Hematopoietic multipotent progenitor cell treated with erythropoietin and hydrocortisone succinate and interleukin-3 and kit ligand, for 6 days (in vitro differentiated cells): ENCODE measurements around the gene SETX.
A peak's percentile ranks its signal among the peaks of the same experiment; 100 is the strongest.
"Not testable (repeated sequence)": the region's sequence is repeated elsewhere in the genome, so short reads cannot be mapped to it uniquely, and the experiment has no call there.

Experiments
- DNase-seq: peaks from one replicate; pipeline ENCODE4 v3.0.0-alpha.2; 2015

The SETX gene

GRCh38 chr9:132283863-132284262 lies 70.9 kb downstream of the SETX start:
- no peak for DNase-seq

GRCh38 chr9:132283165-132283564 lies 71.6 kb downstream of the SETX start:
- no peak for DNase-seq

- no peak for DNase-seq
Measured at GRCh38 chr9:132274861-132275260, 79.9 kb downstream of the SETX start.

DNA sequence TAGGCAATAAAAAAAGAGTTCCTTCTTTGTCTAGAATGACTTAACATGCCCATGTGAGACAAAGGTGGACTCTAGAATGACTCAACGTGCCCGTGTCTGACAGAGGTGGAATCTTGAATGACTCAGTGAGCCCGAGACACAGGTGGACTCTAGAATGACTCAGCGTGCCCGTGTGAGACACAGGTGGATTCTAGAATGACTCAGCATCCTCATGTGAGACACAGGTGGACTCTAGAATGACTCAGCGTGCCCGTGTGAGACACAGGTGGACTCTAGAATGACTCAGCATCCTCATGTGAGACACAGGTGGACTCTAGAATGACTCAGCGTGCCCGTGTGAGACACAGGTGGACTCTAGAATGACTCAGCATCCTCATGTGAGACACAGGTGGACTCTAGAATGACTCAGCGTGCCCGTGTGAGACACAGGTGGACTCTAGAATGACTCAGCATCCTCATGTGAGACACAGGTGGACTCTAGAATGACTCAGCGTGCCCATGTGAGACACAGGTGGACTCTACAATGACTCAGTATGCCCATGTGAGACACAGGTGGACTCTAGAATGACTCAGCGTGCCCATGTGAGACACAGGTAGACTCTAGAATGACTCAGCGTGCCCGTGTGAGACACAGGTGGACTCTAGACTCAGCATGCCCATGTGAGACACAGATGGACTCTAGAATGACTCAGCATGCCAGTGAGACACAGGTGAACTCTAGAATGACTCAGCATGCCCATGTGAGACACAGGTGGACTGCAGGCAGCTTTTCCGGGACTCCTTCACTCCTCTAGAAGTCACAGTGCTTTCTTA lies 84.9 kb downstream of the SETX start:
- DNase-seq: not testable (repeated sequence)

GRCh38 chr9:132268725-132269352 lies 85.9 kb downstream of the SETX start:
- DNase-seq: peak; percentile 82

GRCh38 chr9:132267660-132268059 lies 87.1 kb downstream of the SETX start:
- no peak for DNase-seq

- no peak for DNase-seq
Measured at GRCh38 chr9:132266017-132266416, 88.8 kb downstream of the SETX start.

DNA sequence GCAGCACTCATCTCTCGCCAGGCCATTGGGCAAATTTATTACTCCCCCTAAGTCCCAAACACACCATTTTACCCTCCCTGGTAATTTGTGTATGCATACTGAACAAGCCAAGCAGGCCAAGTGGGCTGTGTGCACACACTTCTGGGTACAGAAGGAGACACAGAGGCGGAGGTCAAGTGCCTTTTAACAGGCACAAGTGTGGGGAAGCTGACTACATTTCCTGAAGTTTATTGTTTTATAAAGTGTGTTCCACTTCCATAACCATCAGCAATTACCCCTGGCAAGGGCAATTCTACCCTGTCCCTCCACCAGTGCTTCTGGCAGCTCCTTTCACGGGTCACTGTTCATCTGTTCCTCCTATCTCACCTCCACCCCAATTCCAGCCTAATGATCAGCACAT lies 93.9 kb downstream of the SETX start:
- no peak for DNase-seq

DNA sequence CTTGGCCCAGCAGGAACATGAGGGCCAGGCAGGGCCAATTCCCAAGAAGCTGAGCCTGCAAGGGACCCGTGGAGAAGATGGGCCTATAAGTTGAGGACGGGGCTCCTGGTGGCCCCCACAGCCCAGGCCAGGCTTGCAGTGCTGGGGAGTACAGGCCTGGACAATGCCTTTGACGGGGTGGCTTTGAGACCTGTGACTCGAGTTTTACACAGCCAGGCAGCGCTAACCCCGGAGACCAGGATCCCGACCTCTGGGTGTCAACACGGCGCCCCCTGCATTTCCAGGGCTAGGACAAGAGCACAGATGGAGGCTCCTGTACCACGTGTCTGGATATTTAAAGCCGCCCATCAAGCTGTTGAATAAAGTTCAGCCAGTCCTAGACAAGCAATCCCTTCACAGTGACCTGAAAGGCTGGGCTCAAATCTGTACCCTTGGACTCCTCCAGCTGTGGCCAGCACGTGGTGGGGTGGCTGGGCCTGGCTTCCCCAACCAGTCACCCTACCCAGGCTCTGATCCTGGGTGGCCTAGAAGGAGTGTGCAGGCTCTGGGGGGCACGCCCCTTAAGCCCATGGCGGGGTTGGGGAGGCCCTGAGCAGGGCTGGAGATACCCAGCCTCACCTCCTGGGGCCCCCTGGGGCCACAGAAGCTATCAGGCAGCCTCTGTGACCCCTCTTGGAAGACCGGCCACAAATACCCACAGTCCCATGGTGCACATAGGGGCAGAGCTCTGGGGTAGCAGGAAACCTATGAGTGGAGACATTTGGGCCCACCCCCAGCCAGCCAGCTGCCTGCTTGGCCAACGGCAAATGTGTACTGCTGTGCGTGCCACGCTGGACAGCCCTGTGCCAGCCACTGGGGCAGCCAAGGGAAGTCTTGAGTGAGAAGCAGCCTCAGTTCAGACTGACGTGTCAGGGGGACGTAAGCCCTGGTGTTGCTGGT lies 104.2 kb downstream of the SETX start:
- no peak for DNase-seq

DNA sequence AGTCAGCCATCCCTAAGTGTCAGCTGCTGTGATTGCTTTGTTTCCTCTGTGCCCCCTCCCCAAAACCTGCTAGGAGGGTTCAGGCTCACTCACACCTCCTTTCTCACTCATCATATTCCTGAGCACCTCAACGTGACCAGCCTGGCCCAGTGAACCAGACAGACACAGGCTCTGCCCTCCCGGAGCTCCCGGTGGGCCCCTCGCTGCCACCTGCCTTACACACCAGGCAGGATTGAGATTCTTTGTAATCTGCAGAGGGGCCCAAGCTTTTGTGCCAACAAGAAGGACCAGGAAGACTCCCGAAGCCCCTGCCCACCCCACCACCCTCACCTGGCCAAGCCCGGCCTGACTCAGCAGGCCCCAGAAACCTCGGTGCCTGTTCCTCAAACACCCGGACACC lies 105.1 kb downstream of the SETX start:
- DNase-seq: no peak

DNA sequence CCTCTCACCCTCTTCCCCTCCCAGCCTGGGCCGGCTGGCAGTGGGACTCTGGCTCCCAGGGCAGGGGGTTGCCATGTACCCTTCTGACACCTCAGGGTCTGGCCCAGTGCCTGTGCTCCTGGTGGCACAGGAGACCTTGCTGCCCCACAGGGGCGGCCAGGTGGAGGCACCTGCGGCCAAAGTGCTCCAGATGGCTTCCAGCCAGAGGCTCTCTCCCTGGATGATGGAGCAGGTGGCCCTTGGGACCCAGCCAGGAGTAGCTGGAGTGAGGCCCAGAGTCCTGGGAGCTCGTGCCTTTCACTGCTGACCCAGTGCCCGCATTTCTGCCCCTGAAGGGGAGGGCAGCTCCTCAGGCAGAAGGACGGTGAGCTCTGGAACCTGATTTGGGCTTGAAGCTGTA lies 105.7 kb downstream of the SETX start:
- no peak for DNase-seq

GRCh38 chr9:132247942-132248341 lies 106.8 kb downstream of the SETX start:
- no peak for DNase-seq

- DNase-seq: no peak
Measured at GRCh38 chr9:132245465-132245864, 109.3 kb downstream of the SETX start.

DNA sequence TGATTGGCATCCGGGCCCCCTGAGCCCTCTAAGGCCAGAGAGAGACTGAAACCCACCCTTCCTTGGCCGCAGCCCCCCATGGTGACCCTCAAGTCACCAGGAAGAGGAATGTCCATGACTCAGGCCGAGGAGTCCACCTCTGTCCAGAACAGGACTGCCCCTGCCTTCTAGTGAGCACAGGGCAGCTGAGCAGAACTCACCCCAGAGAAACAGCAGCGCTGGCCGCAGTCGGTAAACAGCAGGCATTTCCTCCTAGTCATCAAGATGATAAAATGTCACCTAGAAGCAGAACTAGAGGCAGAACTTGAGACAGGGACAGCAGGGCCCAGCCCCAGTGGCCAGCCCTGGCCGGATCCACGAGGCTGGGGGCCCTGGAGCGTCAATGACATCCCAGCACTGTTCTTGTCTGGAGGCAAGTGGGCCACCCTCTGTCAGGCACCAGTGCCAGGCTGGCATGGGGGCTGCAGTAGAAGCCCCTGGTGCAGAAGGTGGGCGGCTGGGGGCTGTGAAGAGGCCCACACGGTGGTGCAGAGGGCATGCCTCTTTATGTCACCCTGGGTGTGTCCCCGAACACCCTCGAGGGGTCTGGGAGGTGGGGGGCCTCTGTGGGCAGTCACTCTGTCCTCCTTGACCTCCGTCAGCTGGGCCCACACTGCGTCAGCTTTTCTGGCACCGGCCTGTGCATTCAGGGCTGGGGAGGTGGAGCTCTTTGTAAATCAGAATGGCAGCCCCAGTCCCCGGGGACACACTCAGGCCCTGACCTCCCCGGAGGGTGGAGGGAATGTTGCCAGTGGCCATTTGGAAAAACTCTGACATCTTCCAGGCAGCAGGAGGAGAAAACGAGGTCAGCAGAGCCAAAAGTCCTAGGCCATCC lies 110.0 kb downstream of the SETX start:
- no peak for DNase-seq

- DNase-seq: no peak
Measured at GRCh38 chr9:132243156-132244074, 111.4 kb downstream of the SETX start.

DNA sequence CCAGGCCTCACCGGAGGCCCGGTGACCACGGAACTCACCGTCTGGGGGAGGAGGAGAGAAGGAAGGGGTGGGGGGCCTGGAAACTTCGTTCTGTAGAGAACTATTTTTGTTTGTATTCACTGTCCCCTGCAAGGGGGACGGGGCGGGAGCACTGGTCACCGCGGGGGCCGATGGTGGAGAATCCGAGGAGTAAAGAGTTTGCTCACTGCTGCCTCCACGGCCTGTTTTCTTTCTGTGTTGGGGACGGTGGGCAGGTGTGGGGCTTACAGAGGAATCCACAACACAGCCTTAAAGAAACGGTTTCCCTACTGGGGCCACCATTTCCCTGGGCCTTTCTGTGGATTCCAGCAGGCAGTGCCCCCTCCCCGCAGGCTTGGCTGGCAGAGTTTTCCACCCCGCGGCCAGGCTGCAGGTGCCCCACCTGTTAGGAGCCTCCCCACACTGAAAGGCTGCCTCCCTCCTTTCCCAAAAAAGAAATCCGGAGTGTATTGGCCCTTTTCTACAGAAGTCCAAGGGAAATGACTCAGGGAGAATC lies 112.1 kb downstream of the SETX start:
- no peak for DNase-seq

GRCh38 chr9:132241840-132242620 lies 112.8 kb downstream of the SETX start:
- DNase-seq: peak; percentile 49

GRCh38 chr9:132241483-132241839 lies 113.3 kb downstream of the SETX start:
- no peak for DNase-seq

DNA sequence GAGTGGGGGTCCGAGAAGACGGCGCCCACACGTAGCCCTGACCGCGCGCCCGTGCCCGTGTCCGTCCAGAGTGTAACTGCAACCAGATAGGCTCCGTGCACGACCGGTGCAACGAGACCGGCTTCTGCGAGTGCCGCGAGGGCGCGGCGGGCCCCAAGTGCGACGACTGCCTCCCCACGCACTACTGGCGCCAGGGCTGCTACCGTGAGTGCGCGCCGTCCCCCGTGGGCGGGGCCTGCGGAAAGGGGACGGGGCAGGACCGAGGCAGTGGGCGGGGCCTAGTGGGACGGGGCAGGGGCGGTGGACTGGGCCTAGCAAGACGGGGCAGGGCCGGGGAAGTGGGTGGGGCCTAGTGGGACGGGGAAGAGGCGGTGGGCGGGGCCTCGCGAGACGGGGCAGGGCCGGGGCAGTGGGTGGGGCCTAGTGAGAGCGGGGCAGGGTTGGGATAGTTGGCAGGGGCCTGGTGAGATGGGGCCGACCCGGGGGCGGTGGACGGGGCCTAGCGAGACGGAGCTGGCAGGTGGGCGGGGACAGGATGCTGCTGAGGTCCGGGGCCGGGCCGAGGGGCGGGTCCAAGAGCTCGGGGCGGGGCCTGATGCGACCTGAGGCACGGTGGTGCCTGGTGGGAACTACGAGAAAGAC lies 113.8 kb downstream of the SETX start:
- peak; percentile 96 for DNase-seq
